CD4-positive, alpha-beta T cell (primary cell): ENCODE measurements around the gene ABCB11. TPM values are rescaled to one million over a fixed set of nuclear protein-coding genes. Genes with fewer than 3 reads are reported as not detected.

ENCODE experiments used
- ATAC-seq: fragments of 200-7000 bp; cut with Tn5 transposase; one replicate; pipeline ENCODE4 v1.10.0; 2022; ENCODE audit warnings: mild to moderate bottlenecking; ENCODE audit not compliant: poor library complexity
- CTCF ChIA-PET: fragments of 350-600 bp; sonication (Branson Sonifier 250); formaldehyde crosslinking; loops from one replicate; lab custom pipeline; 2021; ENCODE audit warnings: antibody characterized with exemption, inconsistent platforms; lab: Charles Lee
- POLR2A ChIA-PET: fragments of 350-600 bp; sonication (Branson Sonifier 250); formaldehyde crosslinking; loops from one replicate; lab custom pipeline; 2021; ENCODE audit warnings: antibody characterized with exemption, inconsistent platforms; lab: Charles Lee
- DNase-seq, 14 experiments: peaks; one replicate each; pipeline ENCODE4 v3.0.0-alpha.2; 2013 to 2020; ENCODE audit warnings: mixed read lengths in 2 of 14
- H3K27ac ChIP-seq, 2 donors: one replicate each; pipeline versions ENCODE4 v1.5.1 to v1.7.0; 2013; ENCODE audit warnings: low read length in 2 of 2, low read depth in 1 of 2, mild to moderate bottlenecking in 1 of 2
- H3K27me3 ChIP-seq, 2 experiments: 1 replicate in 1 of 2; 2 replicates in 1 of 2; pipeline versions ENCODE4 v1.6.1 to v1.7.0; 2013; ENCODE audit warnings: low read length in 2 of 2, control low read depth in 1 of 2, mild to moderate bottlenecking in 1 of 2, moderate library complexity in 1 of 2; ENCODE audit not compliant: insufficient read depth in 2 of 2, control insufficient read depth in 1 of 2
- H3K36me3 ChIP-seq: one replicate; pipeline ENCODE4 v1.6.1; 2013; ENCODE audit warnings: low read length, control low read depth; ENCODE audit not compliant: insufficient read depth
- H3K4me1 ChIP-seq: one replicate; pipeline ENCODE4 v1.6.1; 2013; ENCODE audit warnings: low read length, control low read depth; ENCODE audit not compliant: insufficient read depth
- H3K4me3 ChIP-seq: one replicate; pipeline ENCODE4 v1.5.1; 2013; ENCODE audit warnings: mild to moderate bottlenecking, low read length, moderate library complexity
- H3K9me3 ChIP-seq, 2 experiments: 1 replicate in 1 of 2; 2 replicates in 1 of 2; pipeline versions ENCODE4 v1.6.1 to v1.7.0; 2013; ENCODE audit warnings: low read length in 2 of 2, mild to moderate bottlenecking in 2 of 2, control low read depth in 1 of 2, moderate library complexity in 1 of 2; ENCODE audit not compliant: control insufficient read depth in 1 of 2, insufficient read depth in 1 of 2
- H3K27ac Mint-ChIP-seq: one replicate; pipeline ENCODE4 v1.8.0; 2020; ENCODE audit warnings: mixed read lengths
- H3K27me3 Mint-ChIP-seq: one replicate; pipeline ENCODE4 v1.8.0; 2021; ENCODE audit warnings: mixed read lengths
- H3K36me3 Mint-ChIP-seq: one replicate; pipeline ENCODE4 v1.8.0; 2021; ENCODE audit warnings: low read depth, mixed read lengths
- H3K4me1 Mint-ChIP-seq: one replicate; pipeline ENCODE4 v1.8.0; 2021; ENCODE audit warnings: low read depth, mixed read lengths
- H3K4me3 Mint-ChIP-seq: one replicate; pipeline ENCODE4 v1.8.0; 2020; ENCODE audit warnings: mild to moderate bottlenecking, mixed read lengths
- H3K9me3 Mint-ChIP-seq: one replicate; pipeline ENCODE4 v1.8.0; 2020; ENCODE audit warnings: mixed read lengths
- intact Hi-C, 2 experiments: fragments of 100-400 bp; cut with DNase I in 1 of 2; cut with micrococcal nuclease in 1 of 2; formaldehyde crosslinking; loops; one replicate each; pipeline versions ENCODE4 v1.15.1 to v1.9.0; 2023 to 2025; cut with DNase I, micrococcal nuclease
- total RNA-seq, 174 experiments: library from RNA in 2 of 174; stranded (reverse) in 2 of 174; gene quantifications; one replicate each; pipeline ENCODE4 v1.2.3 and lab custom pipeline; 2021 to 2026
- TF ChIP-seq, protein P1 (sequence below): fragments of 200-600 bp; IDR thresholded peaks from one replicate; pipeline ENCODE4 v1.8.0; 2022; ENCODE audit warnings: antibody characterized with exemption, mild to moderate bottlenecking

The ABCB11 gene
- total RNA-seq, 2 experiments from 2014 or later: not detected

DNA sequence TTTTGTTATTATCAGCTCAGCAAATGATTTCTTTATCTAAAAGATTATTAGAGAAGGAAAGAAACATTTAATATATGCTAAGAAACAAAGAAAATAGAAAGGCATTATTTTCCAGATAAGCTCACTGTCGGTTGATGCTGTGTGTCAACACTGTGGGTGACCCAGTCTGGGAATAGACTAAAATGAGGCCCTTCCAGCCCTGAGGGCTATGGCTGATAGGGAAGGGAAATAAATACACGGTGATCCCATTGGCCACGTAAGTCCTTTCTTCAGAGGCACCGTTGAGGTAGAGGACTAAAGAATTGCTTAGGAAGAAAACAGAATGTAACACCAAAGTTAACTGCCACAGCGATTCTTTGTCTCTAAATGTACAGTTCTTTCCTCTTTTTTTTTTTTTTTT, 1.8 kb downstream of the ABCB11 start:
- Histone ChIP-seq H3K27me3 (no peaks in the 10 kb centered on the region), H3K36me3 (no peaks in the 10 kb centered on the region), H3K4me3 (no peak overlapping the region), H3K4me1 (peaks cover 5% of the 10 kb centered on the region), H3K27ac (no peak overlapping the region), H3K9me3 (no peaks in the 10 kb centered on the region)
- ChIA-PET POLR2A (no interaction called here), CTCF (interaction anchor here (0.7 kb wide), 1 partner anchor 42 kb away, joined by 3 read pairs; no protein-coding TSS in a partner anchor)
- H3K4me1 Mint-ChIP-seq: peaks cover 11% of the 10 kb centered on the region
- TF ChIP-seq, protein P1, sequence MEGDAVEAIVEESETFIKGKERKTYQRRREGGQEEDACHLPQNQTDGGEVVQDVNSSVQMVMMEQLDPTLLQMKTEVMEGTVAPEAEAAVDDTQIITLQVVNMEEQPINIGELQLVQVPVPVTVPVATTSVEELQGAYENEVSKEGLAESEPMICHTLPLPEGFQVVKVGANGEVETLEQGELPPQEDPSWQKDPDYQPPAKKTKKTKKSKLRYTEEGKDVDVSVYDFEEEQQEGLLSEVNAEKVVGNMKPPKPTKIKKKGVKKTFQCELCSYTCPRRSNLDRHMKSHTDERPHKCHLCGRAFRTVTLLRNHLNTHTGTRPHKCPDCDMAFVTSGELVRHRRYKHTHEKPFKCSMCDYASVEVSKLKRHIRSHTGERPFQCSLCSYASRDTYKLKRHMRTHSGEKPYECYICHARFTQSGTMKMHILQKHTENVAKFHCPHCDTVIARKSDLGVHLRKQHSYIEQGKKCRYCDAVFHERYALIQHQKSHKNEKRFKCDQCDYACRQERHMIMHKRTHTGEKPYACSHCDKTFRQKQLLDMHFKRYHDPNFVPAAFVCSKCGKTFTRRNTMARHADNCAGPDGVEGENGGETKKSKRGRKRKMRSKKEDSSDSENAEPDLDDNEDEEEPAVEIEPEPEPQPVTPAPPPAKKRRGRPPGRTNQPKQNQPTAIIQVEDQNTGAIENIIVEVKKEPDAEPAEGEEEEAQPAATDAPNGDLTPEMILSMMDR: no peak
- H3K27ac Mint-ChIP-seq: no peak overlapping the region
- no peak overlapping the region for H3K4me3 Mint-ChIP-seq
- DNase-seq (no peak), ATAC-seq (no peak)
- H3K36me3 Mint-ChIP-seq: no peaks in the 10 kb centered on the region
- no peaks in the 10 kb centered on the region for H3K27me3 Mint-ChIP-seq
- H3K9me3 Mint-ChIP-seq: peaks cover 6% of the 10 kb centered on the region
- intact Hi-C loops: no loop called here

DNA sequence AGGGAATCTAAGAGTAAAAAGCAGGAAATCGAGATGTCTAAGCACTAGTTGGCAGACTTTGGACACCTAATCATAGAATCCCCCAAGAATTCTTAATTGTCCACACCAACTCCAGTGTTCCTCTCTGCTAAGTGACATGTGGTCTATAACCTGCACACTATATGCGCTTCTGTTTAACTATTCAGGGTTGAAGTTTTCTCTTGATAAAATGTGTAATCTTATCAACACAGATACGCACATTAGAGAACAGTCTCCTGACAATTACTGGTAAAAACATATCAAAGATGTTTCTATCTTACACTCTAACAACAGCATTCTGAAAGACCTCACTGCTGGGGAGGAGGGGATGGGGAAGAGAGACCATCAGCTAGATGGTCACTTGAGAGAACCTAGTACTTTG, 3.9 kb downstream of the ABCB11 start:
- H3K27ac ChIP-seq: no peak overlapping the region
- no peaks in the 10 kb centered on the region for H3K27me3 Mint-ChIP-seq
- no peak for DNase-seq
- H3K27me3 ChIP-seq: no peaks in the 10 kb centered on the region
- ChIA-PET CTCF (no interaction called here), POLR2A (no interaction called here)
- no peaks in the 10 kb centered on the region for H3K9me3 ChIP-seq
- peaks cover 11% of the 10 kb centered on the region for H3K4me1 Mint-ChIP-seq
- no peak overlapping the region for H3K27ac Mint-ChIP-seq
- no peaks in the 10 kb centered on the region for H3K36me3 Mint-ChIP-seq
- H3K36me3 ChIP-seq: no peaks in the 10 kb centered on the region
- ATAC-seq: no peak
- H3K9me3 Mint-ChIP-seq: no peaks in the 10 kb centered on the region
- TF ChIP-seq, protein P1: no peak
- H3K4me3 Mint-ChIP-seq: no peak overlapping the region
- peaks cover 2% of the 10 kb centered on the region for H3K4me1 ChIP-seq
- no peak overlapping the region for H3K4me3 ChIP-seq
- intact Hi-C loops: no loop called here

DNA sequence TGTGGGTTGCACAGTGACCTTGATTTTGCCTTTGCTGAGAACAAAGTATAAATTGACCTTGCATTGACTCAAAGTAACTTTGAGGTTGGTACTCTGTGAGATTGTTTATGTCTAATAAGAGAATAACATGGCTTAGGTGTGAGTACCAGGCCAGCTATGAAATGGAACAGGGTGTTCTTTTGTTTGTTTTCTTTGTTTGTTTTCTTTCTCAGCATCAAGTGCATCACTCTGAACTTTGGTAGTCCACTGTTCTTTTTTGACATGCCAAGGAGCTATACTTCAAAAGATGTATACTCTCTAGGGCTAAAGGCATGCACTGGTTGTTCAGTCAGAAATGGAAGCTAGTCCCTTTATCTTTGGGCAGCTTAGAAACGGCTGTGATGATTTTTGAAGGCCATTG, 5.1 kb downstream of the ABCB11 start:
- no peaks in the 10 kb centered on the region for H3K9me3 Mint-ChIP-seq
- no peaks in the 10 kb centered on the region for H3K36me3 Mint-ChIP-seq
- H3K9me3 ChIP-seq: no peaks in the 10 kb centered on the region
- no peaks in the 10 kb centered on the region for H3K27me3 ChIP-seq
- no peak overlapping the region for H3K27ac Mint-ChIP-seq
- no peak overlapping the region for H3K27ac ChIP-seq
- POLR2A ChIA-PET: interaction anchor here (1.4 kb wide), 1 partner anchor 28 kb away, joined by 3 read pairs; no protein-coding TSS in a partner anchor
- H3K4me1 Mint-ChIP-seq: peaks cover 11% of the 10 kb centered on the region
- no peak overlapping the region for H3K4me3 ChIP-seq
- no peaks in the 10 kb centered on the region for H3K36me3 ChIP-seq
- no peak overlapping the region for H3K4me3 Mint-ChIP-seq
- CTCF ChIA-PET: no interaction called here
- ATAC-seq (no peak), DNase-seq (no peak)
- intact Hi-C loops: no loop called here
- TF ChIP-seq, protein P1: no peak
- no peaks in the 10 kb centered on the region for H3K27me3 Mint-ChIP-seq
- H3K4me1 ChIP-seq: peaks cover 2% of the 10 kb centered on the region
